Gastrocnemius medialis (tissue), 4 donors: ENCODE results near the gene GRID1. TPM values are rescaled to one million over a fixed set of nuclear protein-coding genes. Genes with fewer than 3 reads are reported as not detected.

ENCODE experiments used
- ATAC-seq, 2 donors: fragments of 150-250 bp; one replicate each; pipeline ENCODE4 v1.9.1; 2016
- DNase-seq, 2 donors: peaks; one replicate each; pipeline ENCODE4 v3.0.0-alpha.2; 2019
- H3K27ac ChIP-seq, 4 donors: fragments of 200-600 bp; sonication (generic); 1 replicate in 1 of 4; 2 replicates in 3 of 4; pipeline ENCODE4 v1.5.1; 2016 to 2018; ENCODE audit warnings: mild to moderate bottlenecking in 2 of 4, moderate library complexity in 1 of 4
- H3K27me3 ChIP-seq, 3 donors: fragments of 200-600 bp; sonication (generic) in 2 of 3; 1 replicate in 1 of 3; 2 replicates in 2 of 3; pipeline versions ENCODE4 v1.5.1 to v1.6.0; 2016 to 2019; ENCODE audit warnings: mild to moderate bottlenecking in 1 of 3, moderate library complexity in 1 of 3
- H3K36me3 ChIP-seq, 2 donors: fragments of 200-600 bp; sonication (generic) in 1 of 2; one replicate each; pipeline ENCODE4 v1.5.1; 2017 to 2018
- H3K4me1 ChIP-seq, 2 donors: fragments of 200-600 bp; sonication (generic) in 1 of 2; one replicate each; pipeline ENCODE4 v1.5.1; 2016 to 2017; ENCODE audit warnings: mild to moderate bottlenecking in 2 of 2
- H3K4me3 ChIP-seq, 4 donors: fragments of 200-600 bp; sonication (generic) in 3 of 4; 1 replicate in 1 of 4; 2 replicates in 3 of 4; pipeline ENCODE4 v1.5.1; 2016 to 2019; ENCODE audit warnings: mild to moderate bottlenecking in 2 of 4
- H3K9me3 ChIP-seq, 3 donors: fragments of 200-600 bp; sonication (generic) in 2 of 3; 1 replicate in 1 of 3; 2 replicates in 2 of 3; pipeline ENCODE4 v1.5.1; 2016 to 2019
- POLR2A ChIP-seq, 2 donors: fragments of 450-650 bp; IDR thresholded peaks; one replicate each; pipeline ENCODE4 v1.6.1; 2017; ENCODE audit warnings: antibody characterized with exemption in 2 of 2, mild to moderate bottlenecking in 2 of 2, moderate library complexity in 2 of 2
- in situ Hi-C, 4 donors: fragments of 200-750 bp; cut with MboI; loops; one replicate each; pipeline versions ENCODE4 v1.15.0 to v1.8.0; 2017; ENCODE audit warnings: low sequenced_read_pairs in 4 of 4
- intact Hi-C: fragments of 100-400 bp; cut with DNase I; formaldehyde crosslinking; loops from one replicate; pipeline ENCODE4 v1.15.1; 2023; ENCODE audit warnings: low total_unique reads
- total RNA-seq, 4 donors: library from RNA; depleted of rRNA; stranded (reverse); fragments of >200 nt; gene quantifications; one replicate each; pipeline versions ENCODE4 v1.1.0 to v1.2.3, GENCODE V29; 2016
- TF ChIP-seq, protein P1 (sequence below), 5 experiments: fragments of 450-650 bp in 3 of 5; fragments of 200-600 bp in 2 of 5; sonication (generic) in 2 of 5; IDR thresholded peaks in 4 of 5; conservative IDR thresholded peaks in 1 of 5; 1 replicate in 4 of 5; 2 replicates in 1 of 5; pipeline ENCODE4 v1.5.1; 2016 to 2019; ENCODE audit warnings: antibody characterized with exemption in 5 of 5, mild to moderate bottlenecking in 3 of 5, moderate library complexity in 3 of 5

GRID1 gene
- total RNA-seq, 4 donors from 2014 or later, result 0.17 to 1.4 (median 0.79) TPM

DNA sequence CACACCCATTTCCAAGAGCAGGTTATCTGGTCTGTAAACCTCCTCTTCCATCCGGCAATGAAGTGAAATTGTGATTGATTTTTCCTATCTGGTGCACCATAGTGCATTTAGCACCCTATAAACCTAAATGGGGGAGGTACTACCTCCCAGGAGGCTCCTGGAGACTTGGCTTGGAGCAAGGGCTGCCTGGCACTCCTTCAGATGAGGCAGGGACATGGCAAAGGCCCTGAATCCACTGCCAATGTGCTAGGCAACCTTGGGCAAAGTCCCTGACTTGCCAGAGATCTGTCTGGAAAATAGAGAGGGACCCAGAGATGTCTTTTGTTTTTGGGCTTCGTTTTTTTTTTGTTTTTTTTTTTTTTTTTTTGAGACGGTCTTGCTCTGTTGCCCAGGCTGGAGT lies 6.7 kb upstream of the GRID1 start:
- in situ Hi-C loops (loop anchor here in 3 of 4 donors (10.0 to 25.0 kb wide), 2 partner anchors 386 to 1828 kb away; no protein-coding TSS in a partner anchor), intact Hi-C loops (loop anchor here (10.0 kb wide), 2 partner anchors 828 to 1998 kb away; no protein-coding TSS in a partner anchor)
- H3K4me1 ChIP-seq, result peaks cover 2 to 4% of the 10 kb centered on the region in 2 donors
- H3K27me3 ChIP-seq, result peaks cover 11 to 17% (median 14%) of the 10 kb centered on the region in 3 donors
- ATAC-seq, result no peak
- H3K9me3 ChIP-seq, result no peaks in the 10 kb centered on the region
- H3K27ac ChIP-seq, result no peak overlapping the region
- TF ChIP-seq, protein P1, sequence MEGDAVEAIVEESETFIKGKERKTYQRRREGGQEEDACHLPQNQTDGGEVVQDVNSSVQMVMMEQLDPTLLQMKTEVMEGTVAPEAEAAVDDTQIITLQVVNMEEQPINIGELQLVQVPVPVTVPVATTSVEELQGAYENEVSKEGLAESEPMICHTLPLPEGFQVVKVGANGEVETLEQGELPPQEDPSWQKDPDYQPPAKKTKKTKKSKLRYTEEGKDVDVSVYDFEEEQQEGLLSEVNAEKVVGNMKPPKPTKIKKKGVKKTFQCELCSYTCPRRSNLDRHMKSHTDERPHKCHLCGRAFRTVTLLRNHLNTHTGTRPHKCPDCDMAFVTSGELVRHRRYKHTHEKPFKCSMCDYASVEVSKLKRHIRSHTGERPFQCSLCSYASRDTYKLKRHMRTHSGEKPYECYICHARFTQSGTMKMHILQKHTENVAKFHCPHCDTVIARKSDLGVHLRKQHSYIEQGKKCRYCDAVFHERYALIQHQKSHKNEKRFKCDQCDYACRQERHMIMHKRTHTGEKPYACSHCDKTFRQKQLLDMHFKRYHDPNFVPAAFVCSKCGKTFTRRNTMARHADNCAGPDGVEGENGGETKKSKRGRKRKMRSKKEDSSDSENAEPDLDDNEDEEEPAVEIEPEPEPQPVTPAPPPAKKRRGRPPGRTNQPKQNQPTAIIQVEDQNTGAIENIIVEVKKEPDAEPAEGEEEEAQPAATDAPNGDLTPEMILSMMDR (IDR thresholded peaks at IDR 0.05 in 4 of 5, conservative IDR thresholded peaks at IDR 0.05 in 1 of 5), result no peak
- no peak for TF ChIP-seq POLR2A (IDR thresholded peaks at IDR 0.05)
- no peak overlapping the region for H3K4me3 ChIP-seq
- no peaks in the 10 kb centered on the region for H3K36me3 ChIP-seq
- DNase-seq, result no peak

- intact Hi-C loops (loop anchor here (10.0 kb wide), 2 partner anchors 828 to 1998 kb away; no protein-coding TSS in a partner anchor), in situ Hi-C loops (loop anchor here in 3 of 4 donors (10.0 to 25.0 kb wide), 2 partner anchors 386 to 1828 kb away; no protein-coding TSS in a partner anchor)
- H3K27me3 ChIP-seq, result peaks cover 10 to 18% (median 15%) of the 10 kb centered on the region in 3 donors
Measured at GRCh38 chr10:86372784-86373239, 6.2 kb upstream of the GRID1 start.

GRCh38 chr10:86372119-86372783 lies 5.7 kb upstream of the GRID1 start:
- no peaks in the 10 kb centered on the region for H3K36me3 ChIP-seq
- peaks cover 15 to 19% (median 17%) of the 10 kb centered on the region in 3 donors for H3K27me3 ChIP-seq
- H3K4me3 ChIP-seq, result no peak overlapping the region
- H3K4me1 ChIP-seq, result peaks cover 2 to 7% of the 10 kb centered on the region in 2 donors
- in situ Hi-C loops, result loop anchor here in 3 of 4 donors (10.0 to 25.0 kb wide), 2 partner anchors 385 to 1827 kb away; no protein-coding TSS in a partner anchor
- TF ChIP-seq, protein P1 (IDR thresholded peaks at IDR 0.05 in 4 of 5, conservative IDR thresholded peaks at IDR 0.05 in 1 of 5), result no peak
- TF ChIP-seq POLR2A (IDR thresholded peaks at IDR 0.05), result no peak
- intact Hi-C loops, result loop anchor here (10.0 kb wide), 2 partner anchors 827 to 1997 kb away; no protein-coding TSS in a partner anchor
- DNase-seq (no peak), ATAC-seq (no peak)
- no peak overlapping the region for H3K27ac ChIP-seq
- H3K9me3 ChIP-seq, result no peaks in the 10 kb centered on the region

More at GRCh38 chr10:86372784-86373239, 6.2 kb upstream of the GRID1 start:
- no peak overlapping the region for H3K27ac ChIP-seq
- no peaks in the 10 kb centered on the region for H3K36me3 ChIP-seq
- TF ChIP-seq, protein P1 (IDR thresholded peaks at IDR 0.05 in 4 of 5, conservative IDR thresholded peaks at IDR 0.05 in 1 of 5), result no peak
- TF ChIP-seq POLR2A (IDR thresholded peaks at IDR 0.05), result no peak
- ATAC-seq (no peak), DNase-seq (no peak)
- no peak overlapping the region for H3K4me3 ChIP-seq
- H3K4me1 ChIP-seq, result peaks cover 2 to 4% of the 10 kb centered on the region in 2 donors
- no peaks in the 10 kb centered on the region for H3K9me3 ChIP-seq

DNA sequence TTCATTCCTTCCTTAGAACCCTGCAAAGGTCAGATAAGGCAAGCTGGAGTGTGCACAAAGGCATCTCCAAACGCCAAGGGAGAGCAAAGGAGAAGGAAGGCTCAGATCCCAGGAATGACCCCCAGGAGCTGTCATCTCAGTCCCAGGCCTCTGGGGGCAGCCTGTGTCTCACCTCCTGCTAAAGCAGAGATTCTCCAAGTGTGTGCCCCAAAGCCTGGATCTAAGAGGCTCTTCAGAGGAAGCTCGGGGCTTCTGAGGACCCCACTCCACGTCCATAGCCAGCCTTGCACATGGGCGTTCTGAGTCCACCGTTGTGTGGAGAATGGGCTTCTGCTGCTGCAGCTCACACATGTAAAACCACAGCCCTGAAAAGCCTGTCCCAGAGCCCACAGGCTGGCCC lies 5.1 kb upstream of the GRID1 start:
- Histone ChIP-seq H3K9me3 (no peaks in the 10 kb centered on the region), H3K36me3 (no peaks in the 10 kb centered on the region), H3K27me3 (peaks cover 18 to 24% (median 22%) of the 10 kb centered on the region in 3 donors), H3K4me1 (peaks cover 0 to 7% of the 10 kb centered on the region in 2 donors), H3K27ac (no peak overlapping the region), H3K4me3 (no peak overlapping the region)
- intact Hi-C loops (loop anchor here (10.0 kb wide), 2 partner anchors 827 to 1997 kb away; no protein-coding TSS in a partner anchor), in situ Hi-C loops (loop anchor here in 3 of 4 donors (10.0 to 25.0 kb wide), 2 partner anchors 384 to 1827 kb away; no protein-coding TSS in a partner anchor)
- TF ChIP-seq, protein P1 (IDR thresholded peaks at IDR 0.05 in 4 of 5, conservative IDR thresholded peaks at IDR 0.05 in 1 of 5), result no peak
- TF ChIP-seq POLR2A (IDR thresholded peaks at IDR 0.05), result no peak
- ATAC-seq, result no peak
- peak in 1 of 2 donors; percentile 6 for DNase-seq
